Psoas muscle (tissue), 7 donors: Measurements from ENCODE around the gene DCAF4L1. TPM values are rescaled to one million over a fixed set of nuclear protein-coding genes. Genes with fewer than 3 reads are reported as not detected.

Experiments
- polyA plus RNA-seq, 3 donors: library from polyadenylated mRNA; stranded (reverse); fragments of 200-250 nt; gene quantifications; one replicate each; pipeline ENCODE4 v1.2.3, GENCODE V29; 2013
- total RNA-seq, 4 donors: library from RNA; stranded (reverse); fragmentation: NEBNext Ultra II Directional in 2 of 4; extraction: Animal tissue kit (Norgen Biotek cat#: 25700) in 2 of 4; gene quantifications; one replicate each; pipeline versions ENCODE4 v1.2.1 to v1.2.4, GENCODE V29; 2021 to 2023
- donor health status: healthy with polysubstance abuse.
- donor health status: DM: no; HTN: no; CAD: no; lungs with moderate emphysema.
- donor health status: Bipolar disorder and iron deficiency.
- donor health status: healthy.
- donor health status: DM: no; HTN: no; CAD: no.
- donor health status: DM: no; HTN: no; CAD: no.
- donor health status: DM: yes; HTN: yes; CAD: no.

The DCAF4L1 gene
- total and polyA plus RNA-seq, 7 donors: 0.04 to 1.1 (median 0.25) TPM

Other genes starting within 250 kb of the DCAF4L1 start
- not detected for gene PHOX2B, start 233.0 kb upstream of the DCAF4L1 start, total RNA-seq
- under 1 TPM in 1 of 3 donors, not detected in 2; 0.01 TPM for gene PHOX2B, start 233.0 kb upstream of the DCAF4L1 start, polyA plus RNA-seq
- gene TMEM33, start 46.3 kb upstream of the DCAF4L1 start, total RNA-seq: 10 to 100 TPM; 24.2 to 39.2 (median 28.8) TPM
- gene TMEM33, start 46.3 kb upstream of the DCAF4L1 start, polyA plus RNA-seq: 10 to 100 TPM in 2 of 3 donors, 1 to 10 TPM in 1; 6.8 to 20.5 (median 16.2) TPM
- gene SLC30A9, start 8.8 kb downstream of the DCAF4L1 start, total RNA-seq: 10 to 100 TPM; 32.6 to 38.8 (median 36.7) TPM
- 10 to 100 TPM; 10.9 to 18.0 (median 11.6) TPM for gene SLC30A9, start 8.8 kb downstream of the DCAF4L1 start, polyA plus RNA-seq
- under 1 TPM in 2 of 4 donors, not detected in 2; 0.02 TPM for gene BEND4, start 170.9 kb downstream of the DCAF4L1 start, total RNA-seq
- gene BEND4, start 170.9 kb downstream of the DCAF4L1 start, polyA plus RNA-seq: not detected